Tibial nerve (tissue), 4 donors: ENCODE results near the gene MAP3K20. TPM values are rescaled to one million over a fixed set of nuclear protein-coding genes. Genes with fewer than 3 reads are reported as not detected.
"Not testable (repeated sequence)": the region's sequence is repeated elsewhere in the genome, so short reads cannot be mapped to it uniquely, and the experiment has no call there.

Source experiments
- DNase-seq, 2 donors: peaks; one replicate each; pipeline ENCODE4 v3.0.0-alpha.2; 2019; ENCODE audit warnings: low spot score in 2 of 2
- H3K27ac ChIP-seq, 4 donors: fragments of 200-600 bp; sonication (generic) in 3 of 4; one replicate each; pipeline ENCODE4 v1.5.1; 2017 to 2019; ENCODE audit warnings: mild to moderate bottlenecking in 1 of 4
- H3K27me3 ChIP-seq, 2 donors: fragments of 200-600 bp; sonication (generic) in 1 of 2; one replicate each; pipeline versions ENCODE4 v1.5.1 to v1.6.0; 2017 to 2019
- H3K36me3 ChIP-seq, 3 donors: fragments of 200-600 bp; sonication (generic); one replicate each; pipeline ENCODE4 v1.5.1; 2018 to 2019
- H3K4me1 ChIP-seq, 4 donors: fragments of 200-600 bp; sonication (generic) in 3 of 4; one replicate each; pipeline ENCODE4 v1.5.1; 2017 to 2019
- H3K4me3 ChIP-seq, 4 donors: fragments of 200-600 bp; sonication (generic) in 3 of 4; one replicate each; pipeline ENCODE4 v1.5.1; 2017 to 2019; ENCODE audit warnings: mild to moderate bottlenecking in 1 of 4, moderate library complexity in 1 of 4
- H3K9me3 ChIP-seq, 4 donors: fragments of 200-600 bp; sonication (generic) in 3 of 4; one replicate each; pipeline ENCODE4 v1.5.1; 2017 to 2019
- CTCF ChIP-seq, 5 experiments: fragments of 200-600 bp in 3 of 5; fragments of 450-650 bp in 2 of 5; sonication (generic) in 3 of 5; IDR thresholded peaks; one replicate each; pipeline ENCODE4 v1.5.1; 2016 to 2019; ENCODE audit warnings: antibody characterized with exemption in 5 of 5, mild to moderate bottlenecking in 3 of 5, moderate library complexity in 2 of 5
- EP300 ChIP-seq, 2 donors: sonication (generic); formaldehyde crosslinking; IDR thresholded peaks; one replicate each; pipeline ENCODE4 v1.6.1; 2017; ENCODE audit warnings: antibody characterized with exemption in 2 of 2, mild to moderate bottlenecking in 1 of 2
- POLR2A ChIP-seq, 2 donors: fragments of 450-650 bp; IDR thresholded peaks; one replicate each; pipeline ENCODE4 v1.6.1; 2017; ENCODE audit warnings: antibody characterized with exemption in 2 of 2, mild to moderate bottlenecking in 2 of 2, moderate library complexity in 2 of 2
- WGBS, 2 donors: methylation state at CpG; one replicate each; pipeline ENCODE4 v1.1.5; 2018; 5-methylcytosine and 5-hydroxymethylcytosine counted together
- total RNA-seq, 4 donors: library from RNA; depleted of rRNA; stranded (reverse); fragments of >200 nt; gene quantifications; one replicate each; pipeline ENCODE4 v1.1.0, GENCODE V29; 2016

Gene MAP3K20
- total RNA-seq, 4 donors from 2014 or later, result 21.9 to 32.6 (median 23.2) TPM

GRCh38 chr2:173092844-173093402, 17.3 kb downstream of the MAP3K20 start:
- peaks cover 0 to 11% (median 0%) of the 10 kb centered on the region in 3 donors for H3K36me3 ChIP-seq
- H3K4me1 ChIP-seq, result peaks cover 0 to 6% (median 0%) of the 10 kb centered on the region in 4 donors
- 93 to 96% methylated on average over 3 of the region's 3 CpGs for WGBS, 2 donors

GRCh38 chr2:173093617-173094016, 18.0 kb downstream of the MAP3K20 start:
- H3K9me3 ChIP-seq, result not testable (repeated sequence)

More at GRCh38 chr2:173092844-173093402, 17.3 kb downstream of the MAP3K20 start:
- Histone ChIP-seq H3K9me3 (no peaks in the 10 kb centered on the region), H3K4me3 (no peak overlapping the region), H3K27ac (no peak overlapping the region), H3K27me3 (no peaks in the 10 kb centered on the region)
- DNase-seq, result no peak
- TF ChIP-seq EP300 (IDR thresholded peaks at IDR 0.05) (no peak), CTCF (IDR thresholded peaks at IDR 0.05) (no peak)

GRCh38 chr2:173094731-173095130, 19.1 kb downstream of the MAP3K20 start:
- Histone ChIP-seq H3K4me3 (no peak overlapping the region), H3K27ac (no peak overlapping the region), H3K27me3 (no peaks in the 10 kb centered on the region), H3K9me3 (no peaks in the 10 kb centered on the region), H3K36me3 (peaks cover 0 to 11% (median 0%) of the 10 kb centered on the region in 3 donors), H3K4me1 (peaks cover 0 to 6% (median 0%) of the 10 kb centered on the region in 4 donors)
- TF ChIP-seq CTCF (IDR thresholded peaks at IDR 0.05) (no peak), EP300 (IDR thresholded peaks at IDR 0.05) (no peak), POLR2A (IDR thresholded peaks at IDR 0.05) (no peak)
- no peak for DNase-seq
- 82 to 88% methylated on average over 1 of the region's 1 CpG for WGBS, 2 donors

More at GRCh38 chr2:173093617-173094016, 18.0 kb downstream of the MAP3K20 start:
- peaks cover 0 to 11% (median 0%) of the 10 kb centered on the region in 3 donors for H3K36me3 ChIP-seq
- H3K27me3 ChIP-seq, H3K4me1 ChIP-seq, DNase-seq, H3K27ac ChIP-seq, H3K4me3 ChIP-seq: not testable (repeated sequence)
- 87 to 88% methylated on average over 2 of the region's 2 CpGs for WGBS, 2 donors

- Histone ChIP-seq H3K27me3 (no peaks in the 10 kb centered on the region), H3K4me1 (peaks cover 0 to 6% (median 0%) of the 10 kb centered on the region in 4 donors), H3K9me3 (no peaks in the 10 kb centered on the region), H3K27ac (no peak overlapping the region), H3K4me3 (no peak overlapping the region), H3K36me3 (peaks cover 0 to 11% (median 0%) of the 10 kb centered on the region in 3 donors)
- DNase-seq, result no peak
- WGBS, 2 donors, result 98 to 100% methylated on average over 1 of the region's 1 CpG
- TF ChIP-seq CTCF (IDR thresholded peaks at IDR 0.05) (no peak), POLR2A (IDR thresholded peaks at IDR 0.05) (no peak), EP300 (IDR thresholded peaks at IDR 0.05) (no peak)
Measured at GRCh38 chr2:173095356-173095755, 19.7 kb downstream of the MAP3K20 start.

- Histone ChIP-seq H3K27ac (no peak overlapping the region), H3K4me3 (no peak overlapping the region), H3K9me3 (no peaks in the 10 kb centered on the region), H3K36me3 (peaks cover 0 to 11% (median 0%) of the 10 kb centered on the region in 3 donors), H3K4me1 (peaks cover 0 to 11% (median 0%) of the 10 kb centered on the region in 4 donors), H3K27me3 (no peaks in the 10 kb centered on the region)
- WGBS, 2 donors, result 90 to 91% methylated on average over 2 of the region's 2 CpGs
- DNase-seq, result no peak
- TF ChIP-seq EP300 (IDR thresholded peaks at IDR 0.05), result no peak
- no peak for TF ChIP-seq CTCF (IDR thresholded peaks at IDR 0.05)
- TF ChIP-seq POLR2A (IDR thresholded peaks at IDR 0.05), result no peak
Measured at GRCh38 chr2:173099271-173099670, 23.6 kb downstream of the MAP3K20 start.
